Right lobe of liver (tissue), 4 donors: ENCODE data around the gene RASAL2.

Experiments used
- POLR2A ChIP-seq: fragments of 450-650 bp; IDR thresholded peaks from one replicate; pipeline ENCODE4 v1.6.1; 2017; ENCODE audit warnings: antibody characterized with exemption, mild to moderate bottlenecking
- TF ChIP-seq, protein P1 (sequence below), 4 donors: fragments of 200-600 bp in 3 of 4; fragments of 450-650 bp in 1 of 4; IDR thresholded peaks; one replicate each; pipeline versions ENCODE4 v1.5.1 to v1.8.0; 2016 to 2022; ENCODE audit warnings: antibody characterized with exemption in 4 of 4, mild to moderate bottlenecking in 2 of 4
- donor health status: DM: no; HTN: no; CAD: no.
- donor health status: DM: no; HTN: no; CAD: no.
- donor health status: DM: no; HTN: yes; CAD: no.

DNA sequence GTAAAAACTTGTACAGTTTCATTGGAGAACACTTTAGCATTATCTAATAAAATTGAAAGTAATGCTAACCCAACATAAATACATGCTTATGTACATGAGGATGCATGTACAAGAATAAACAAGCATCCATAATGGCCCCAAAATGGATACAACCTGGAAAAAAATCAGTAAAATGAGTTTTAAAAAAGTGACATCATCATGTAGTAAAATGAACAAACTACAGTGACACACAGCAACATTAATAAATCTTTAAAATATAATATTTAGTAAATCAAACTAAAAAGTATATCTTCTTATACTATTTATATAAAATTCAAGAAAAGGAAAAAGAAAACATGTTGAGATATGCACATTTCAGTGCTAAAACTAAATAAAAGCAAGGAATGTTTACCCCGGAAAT is 262.4 kb downstream of the RASAL2 start:
- TF ChIP-seq, protein P1, sequence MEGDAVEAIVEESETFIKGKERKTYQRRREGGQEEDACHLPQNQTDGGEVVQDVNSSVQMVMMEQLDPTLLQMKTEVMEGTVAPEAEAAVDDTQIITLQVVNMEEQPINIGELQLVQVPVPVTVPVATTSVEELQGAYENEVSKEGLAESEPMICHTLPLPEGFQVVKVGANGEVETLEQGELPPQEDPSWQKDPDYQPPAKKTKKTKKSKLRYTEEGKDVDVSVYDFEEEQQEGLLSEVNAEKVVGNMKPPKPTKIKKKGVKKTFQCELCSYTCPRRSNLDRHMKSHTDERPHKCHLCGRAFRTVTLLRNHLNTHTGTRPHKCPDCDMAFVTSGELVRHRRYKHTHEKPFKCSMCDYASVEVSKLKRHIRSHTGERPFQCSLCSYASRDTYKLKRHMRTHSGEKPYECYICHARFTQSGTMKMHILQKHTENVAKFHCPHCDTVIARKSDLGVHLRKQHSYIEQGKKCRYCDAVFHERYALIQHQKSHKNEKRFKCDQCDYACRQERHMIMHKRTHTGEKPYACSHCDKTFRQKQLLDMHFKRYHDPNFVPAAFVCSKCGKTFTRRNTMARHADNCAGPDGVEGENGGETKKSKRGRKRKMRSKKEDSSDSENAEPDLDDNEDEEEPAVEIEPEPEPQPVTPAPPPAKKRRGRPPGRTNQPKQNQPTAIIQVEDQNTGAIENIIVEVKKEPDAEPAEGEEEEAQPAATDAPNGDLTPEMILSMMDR (IDR thresholded peaks at IDR 0.05): no peak
- TF ChIP-seq POLR2A: no peak
